GM12878 (cell line): ENCODE data around the gene GNPTAB. TPM values are rescaled to one million over a fixed set of nuclear protein-coding genes. Genes with fewer than 3 reads are reported as not detected.

Experiments used
- ATAC-seq: fragments of 200-7000 bp; cut with Tn5 transposase; 3 replicates; pipeline ENCODE4 v1.9.1; 2020; ENCODE audit warnings: mild to moderate bottlenecking, moderate library complexity
- BruUV-seq: library from RNA; stranded (reverse); fragments of 400-500 nt; replicated peaks from 2 replicates; lab custom pipeline; 2021; lab: Mats Ljungman, UMichigan
- CTCF ChIA-PET: fragments of 300-600 bp; sonication (Branson Sonifier 250); formaldehyde crosslinking; extraction: SDS; loops from one replicate; lab custom pipeline; 2021; ENCODE audit warnings: inconsistent platforms; lab: Yijun Ruan, JAX
- POLR2A ChIA-PET: fragments of 350-600 bp; formaldehyde crosslinking; extraction: SDS; loops from one replicate; lab custom pipeline; 2021; ENCODE audit warnings: inconsistent platforms; lab: Charles Lee
- RAD21 ChIA-PET: fragments of 300-600 bp; sonication (Branson Sonifier 250); formaldehyde crosslinking; loops from one replicate; lab custom pipeline; 2023; ENCODE audit warnings: antibody characterized with exemption; ENCODE audit not compliant: unreplicated experiment; lab: Charles Lee
- SMC1A ChIA-PET: fragments of 300-600 bp; sonication (Branson Sonifier 250); formaldehyde crosslinking; loops from one replicate; lab custom pipeline; 2023; ENCODE audit not compliant: unreplicated experiment, uncharacterized antibody; lab: Charles Lee
- DNase-seq: peaks from one replicate; pipeline ENCODE4 v3.0.0-alpha.2; 2011; ENCODE audit warnings: low read depth, low spot score
- FAIRE-seq: peaks from 3 replicates; lab custom pipeline; 2011; peaks lifted over from hg19 to GRCh38; lab: Jason Lieb, UNC
- H2AFZ ChIP-seq: 2 replicates; pipeline ENCODE4 v1.6.0; 2011; ENCODE audit warnings: low read depth, low read length, control low read depth; ENCODE audit not compliant: control insufficient read depth
- H3K27ac ChIP-seq: 2 replicates; pipeline ENCODE4 v1.5.1; 2011; ENCODE audit warnings: control low read depth; ENCODE audit not compliant: control insufficient read depth, insufficient read depth
- H3K27me3 ChIP-seq, 2 experiments: replicated peaks in 1 of 2; 2 replicates each; pipeline versions ENCODE4 v1.6.0 to v1.6.1; 2011; ENCODE audit warnings: low read length in 1 of 2; ENCODE audit not compliant: control insufficient read depth in 2 of 2, insufficient read depth in 2 of 2
- H3K36me3 ChIP-seq, 2 experiments: 2 replicates each; pipeline ENCODE4 v1.5.1; 2011; ENCODE audit warnings: low read length in 1 of 2; ENCODE audit not compliant: control insufficient read depth in 2 of 2, insufficient read depth in 2 of 2
- H3K4me1 ChIP-seq: 2 replicates; pipeline ENCODE4 v1.6.1; 2011; ENCODE audit warnings: mild to moderate bottlenecking, low read length, moderate library complexity, mixed read lengths; ENCODE audit not compliant: control insufficient read depth, insufficient read depth
- H3K4me2 ChIP-seq: 2 replicates; pipeline ENCODE4 v1.6.0; 2011; ENCODE audit warnings: control low read depth; ENCODE audit not compliant: control insufficient read depth, insufficient read depth
- H3K4me3 ChIP-seq: fragments of 200-600 bp; sonication (generic); 2 replicates; pipeline ENCODE4 v1.5.1; 2016
- H3K79me2 ChIP-seq: 2 replicates; pipeline ENCODE4 v1.6.0; 2011; ENCODE audit warnings: low read length; ENCODE audit not compliant: control insufficient read depth, insufficient read depth
- H3K9ac ChIP-seq: 2 replicates; pipeline ENCODE4 v1.8.0; 2011; ENCODE audit warnings: low read length, control low read depth, mixed read lengths; ENCODE audit not compliant: control insufficient read depth, insufficient read depth
- H3K9me3 ChIP-seq: replicated peaks from 3 replicates; pipeline ENCODE4 v1.5.1; 2011; ENCODE audit warnings: mild to moderate bottlenecking, low read length; ENCODE audit not compliant: control insufficient read depth, insufficient read depth
- H4K20me1 ChIP-seq: 2 replicates; pipeline ENCODE4 v1.6.0; 2011; ENCODE audit not compliant: control insufficient read depth, insufficient read depth
- BMI1 ChIP-seq: fragments of 450-650 bp; IDR thresholded peaks from 2 replicates; pipeline ENCODE4 v1.6.1; 2016; ENCODE audit warnings: mild to moderate bottlenecking, moderate library complexity, borderline replicate concordance
- CHD1 ChIP-seq: IDR thresholded peaks from 2 replicates; pipeline ENCODE4 v1.6.1; 2012; ENCODE audit warnings: low read depth, low read length, improper control_type of control experiment
- HDAC2 ChIP-seq: fragments of 200-600 bp; sonication (generic); IDR thresholded peaks from 2 replicates; pipeline ENCODE4 v1.6.1; 2017
- JUNB ChIP-seq: IDR thresholded peaks from 2 replicates; pipeline ENCODE4 v1.6.1; 2016; ENCODE audit warnings: antibody characterized with exemption, mild to moderate bottlenecking
- POLR2AphosphoS5 ChIP-seq: IDR thresholded peaks from 2 replicates; pipeline ENCODE4 v1.6.1; 2011; ENCODE audit warnings: mild to moderate bottlenecking, low read length, inconsistent platforms
- RAD51 ChIP-seq: fragments of 450-650 bp; IDR thresholded peaks from 2 replicates; pipeline ENCODE4 v1.6.1; 2016; ENCODE audit warnings: moderate library complexity, mild to moderate bottlenecking, inconsistent platforms
- YBX1 ChIP-seq: fragments of 450-650 bp; IDR thresholded peaks from 2 replicates; pipeline ENCODE4 v1.6.1; 2016; ENCODE audit warnings: antibody characterized with exemption
- ZBED1 ChIP-seq: IDR thresholded peaks from 2 replicates; pipeline ENCODE4 v1.6.1; 2016; ENCODE audit warnings: borderline replicate concordance
- ZNF217 ChIP-seq: fragments of 450-650 bp; IDR thresholded peaks from 2 replicates; pipeline ENCODE4 v1.6.1; 2017; ENCODE audit warnings: antibody characterized with exemption, mild to moderate bottlenecking
- ZNF24 ChIP-seq: fragments of 450-650 bp; IDR thresholded peaks from 2 replicates; pipeline ENCODE4 v1.6.1; 2017; ENCODE audit warnings: antibody characterized with exemption, mild to moderate bottlenecking
- WGBS: methylation state at CpG from one replicate; pipeline ENCODE4 v1.1.6; 2016; ENCODE audit warnings: low lambda C conversion rate; ENCODE audit not compliant: insufficient replicate concordance, insufficient coverage; ENCODE audit errors: missing lambda C conversion rate; 5-methylcytosine and 5-hydroxymethylcytosine counted together
- in situ Hi-C: fragments of 300-500 bp; cut with MboI; formaldehyde crosslinking; loops from 9 replicates; pipeline ENCODE4 v1.14.3; 2018; ENCODE audit warnings: mixed read lengths
- intact Hi-C: fragments of 100-400 bp; cut with micrococcal nuclease; formaldehyde crosslinking; loops from one replicate; pipeline ENCODE4 v1.14.2; 2022; ENCODE audit not compliant: unreplicated experiment
- polyA plus RNA-seq, 11 experiments: library from polyadenylated mRNA; depleted of rRNA in 4 of 11; unstranded in 6 of 11; stranded (reverse) in 5 of 11; fragments of >200 nt; fragmentation: Nextera tagmentation in 4 of 11; fragmentation: Illumina TruSeq in 1 of 11; extraction: Ambion mirVana in 4 of 11; extraction: Trizol in 1 of 11; gene quantifications; 1 replicate in 1 of 11; 2 replicates in 10 of 11; pipeline versions ENCODE4 v1.2.1 to v1.2.3, GENCODE V29; 2011 to 2016; ENCODE audit warnings: inconsistent platforms in 2 of 11, missing spikeins in 2 of 11, low read depth in 1 of 11
- total RNA-seq, 4 experiments: library from RNA; depleted of rRNA in 3 of 4; stranded (reverse); fragments of >200 nt in 3 of 4; fragmentation: Illumina TruSeq in 1 of 4; extraction: Trizol in 1 of 4; gene quantifications; 2 replicates each; pipeline versions ENCODE4 v1.2.1 to v1.2.3, GENCODE V29; 2013 to 2021
- TF ChIP-seq, protein P1 (sequence below): IDR thresholded peaks from 2 replicates; pipeline ENCODE4 v1.6.1; 2012; ENCODE audit warnings: improper control_type of control experiment, low read depth, low read length; ENCODE audit not compliant: insufficient replicate concordance

GNPTAB gene
- total and polyA plus RNA-seq, 10 of the 15 experiments (the other 5 are each of a cell fraction or from before 2014, with no cell fraction given), result 9.8 to 38.9 (median 35.3) TPM

GRCh38 chr12:101847325-101847724, 16.6 kb upstream of the GNPTAB start:
- ChIA-PET POLR2A (interaction anchor here (0.7 kb wide), 1 partner anchor 246 kb away, joined by 3 read pairs; no protein-coding TSS in a partner anchor), RAD21 (interaction anchor here (0.7 kb wide), 1 partner anchor 9 kb away, joined by 3 read pairs; no protein-coding TSS in a partner anchor), CTCF (interaction anchor here (0.7 to 2.8 kb wide), 4 partner anchors 16 to 83 kb away, joined by 4 to 12 read pairs (median 5); partner anchors contain the start of gene GNPTAB), SMC1A (interaction anchor here (1.3 to 1.7 kb wide), 2 partner anchors 9 to 13 kb away, joined by 5 to 7 read pairs; no protein-coding TSS in a partner anchor)
- Histone ChIP-seq H3K9me3 (no peaks in the 10 kb centered on the region), H3K4me3 (no peak overlapping the region), H3K36me3 (no peaks in the 10 kb centered on the region), H3K27me3 (no peaks in the 10 kb centered on the region), H3K9ac (no peak overlapping the region), H2AFZ (no peak overlapping the region), H3K27ac (no peak overlapping the region), H4K20me1 (no peaks in the 10 kb centered on the region), H3K79me2 (no peaks in the 10 kb centered on the region), H3K4me2 (no peak overlapping the region), H3K4me1 (peaks cover 4% of the 10 kb centered on the region)
- WGBS, result 84% methylated on average over 5 of the region's 5 CpGs
- no peak for FAIRE-seq
- in situ Hi-C loops (no loop called here), intact Hi-C loops (no loop called here)
- no TSS peak for BruUV-seq
- no peak for ATAC-seq
- no peak for DNase-seq
- no peak for TF ChIP-seq RAD51
- no peak for TF ChIP-seq HDAC2
- TF ChIP-seq ZNF24, result no peak
- no peak for TF ChIP-seq CHD1
- no peak for TF ChIP-seq ZNF217
- no peak for TF ChIP-seq YBX1
- no peak for TF ChIP-seq ZBED1

DNA sequence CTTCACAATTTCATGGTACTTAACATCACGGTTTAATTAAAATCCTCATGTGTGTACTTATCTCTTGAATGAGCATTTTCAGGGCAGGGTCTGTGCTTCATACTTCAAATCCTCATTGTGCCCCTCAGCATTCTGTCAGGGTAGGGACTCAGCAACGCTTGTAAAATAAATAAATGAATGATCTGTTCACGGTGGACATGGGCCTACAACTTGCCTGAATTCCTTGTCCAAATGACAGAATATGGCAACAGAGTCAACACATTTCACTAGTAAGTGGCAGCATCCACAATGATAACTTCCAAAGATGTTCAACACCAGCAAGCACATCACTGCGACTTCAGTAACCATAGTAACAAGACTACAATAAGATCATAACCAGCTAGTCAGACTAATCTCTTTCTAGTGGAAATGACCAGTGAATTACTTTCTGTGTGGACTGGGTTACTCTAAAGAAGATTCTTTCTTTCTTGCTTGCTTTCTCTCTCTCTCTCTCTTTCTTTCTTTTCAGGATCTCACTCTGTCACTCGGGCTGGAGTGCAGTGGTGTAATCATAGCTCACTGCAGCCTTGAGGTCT, 14.5 kb upstream of the GNPTAB start:
- ATAC-seq, result no peak; the same call in 2 of the 3 replicates
- TF ChIP-seq, protein P1, sequence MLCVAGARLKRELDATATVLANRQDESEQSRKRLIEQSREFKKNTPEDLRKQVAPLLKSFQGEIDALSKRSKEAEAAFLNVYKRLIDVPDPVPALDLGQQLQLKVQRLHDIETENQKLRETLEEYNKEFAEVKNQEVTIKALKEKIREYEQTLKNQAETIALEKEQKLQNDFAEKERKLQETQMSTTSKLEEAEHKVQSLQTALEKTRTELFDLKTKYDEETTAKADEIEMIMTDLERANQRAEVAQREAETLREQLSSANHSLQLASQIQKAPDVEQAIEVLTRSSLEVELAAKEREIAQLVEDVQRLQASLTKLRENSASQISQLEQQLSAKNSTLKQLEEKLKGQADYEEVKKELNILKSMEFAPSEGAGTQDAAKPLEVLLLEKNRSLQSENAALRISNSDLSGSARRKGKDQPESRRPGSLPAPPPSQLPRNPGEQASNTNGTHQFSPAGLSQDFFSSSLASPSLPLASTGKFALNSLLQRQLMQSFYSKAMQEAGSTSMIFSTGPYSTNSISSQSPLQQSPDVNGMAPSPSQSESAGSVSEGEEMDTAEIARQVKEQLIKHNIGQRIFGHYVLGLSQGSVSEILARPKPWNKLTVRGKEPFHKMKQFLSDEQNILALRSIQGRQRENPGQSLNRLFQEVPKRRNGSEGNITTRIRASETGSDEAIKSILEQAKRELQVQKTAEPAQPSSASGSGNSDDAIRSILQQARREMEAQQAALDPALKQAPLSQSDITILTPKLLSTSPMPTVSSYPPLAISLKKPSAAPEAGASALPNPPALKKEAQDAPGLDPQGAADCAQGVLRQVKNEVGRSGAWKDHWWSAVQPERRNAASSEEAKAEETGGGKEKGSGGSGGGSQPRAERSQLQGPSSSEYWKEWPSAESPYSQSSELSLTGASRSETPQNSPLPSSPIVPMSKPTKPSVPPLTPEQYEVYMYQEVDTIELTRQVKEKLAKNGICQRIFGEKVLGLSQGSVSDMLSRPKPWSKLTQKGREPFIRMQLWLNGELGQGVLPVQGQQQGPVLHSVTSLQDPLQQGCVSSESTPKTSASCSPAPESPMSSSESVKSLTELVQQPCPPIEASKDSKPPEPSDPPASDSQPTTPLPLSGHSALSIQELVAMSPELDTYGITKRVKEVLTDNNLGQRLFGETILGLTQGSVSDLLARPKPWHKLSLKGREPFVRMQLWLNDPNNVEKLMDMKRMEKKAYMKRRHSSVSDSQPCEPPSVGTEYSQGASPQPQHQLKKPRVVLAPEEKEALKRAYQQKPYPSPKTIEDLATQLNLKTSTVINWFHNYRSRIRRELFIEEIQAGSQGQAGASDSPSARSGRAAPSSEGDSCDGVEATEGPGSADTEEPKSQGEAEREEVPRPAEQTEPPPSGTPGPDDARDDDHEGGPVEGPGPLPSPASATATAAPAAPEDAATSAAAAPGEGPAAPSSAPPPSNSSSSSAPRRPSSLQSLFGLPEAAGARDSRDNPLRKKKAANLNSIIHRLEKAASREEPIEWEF, result no peak
- TF ChIP-seq BMI1, result peak; percentile 70; the same call in 1 of the 2 replicates
- TF ChIP-seq POLR2AphosphoS5, result no peak
- TF ChIP-seq JUNB, result no peak
- TF ChIP-seq CHD1, result no peak
- Histone ChIP-seq H3K36me3 (no peaks in the 10 kb centered on the region), H3K4me3 (no peak overlapping the region), H3K27ac (no peak overlapping the region), H2AFZ (no peak overlapping the region), H3K79me2 (no peaks in the 10 kb centered on the region), H3K9ac (no peak overlapping the region), H3K27me3 (no peaks in the 10 kb centered on the region), H4K20me1 (no peaks in the 10 kb centered on the region), H3K4me1 (peaks cover 1% of the 10 kb centered on the region; the same call in 1 of the 2 replicates), H3K9me3 (no peaks in the 10 kb centered on the region), H3K4me2 (no peak overlapping the region)
- in situ Hi-C loops (no loop called here), intact Hi-C loops (no loop called here)
- no peak for FAIRE-seq
- WGBS, result 74% methylated on average over 5 of the region's 5 CpGs
- ChIA-PET RAD21 (no interaction called here), POLR2A (interaction anchor here (0.5 to 0.6 kb wide), 2 partner anchors 76 to 105 kb away, joined by 3 read pairs; no protein-coding TSS in a partner anchor), SMC1A (interaction anchor here (0.6 to 1.7 kb wide), 5 partner anchors 11 to 895 kb away, joined by 3 to 5 read pairs (median 4); no protein-coding TSS in a partner anchor), CTCF (interaction anchor here (0.6 to 1.6 kb wide), 6 partner anchors 10 to 966 kb away, joined by 3 to 6 read pairs (median 3); partner anchors contain the start of gene GNPTAB)
- no TSS peak for BruUV-seq
- DNase-seq, result no peak
